ENCODE measurements around the gene BPIFB3. TPM values are rescaled to one million over a fixed set of nuclear protein-coding genes. Genes with fewer than 3 reads are reported as not detected.

Gene BPIFB3
- total and polyA plus RNA-seq, 2 of the 13 experiments (the other 11 are each of a cell fraction or from before 2014, with no cell fraction given): 0.09 TPM; not detected in 1

DNA sequence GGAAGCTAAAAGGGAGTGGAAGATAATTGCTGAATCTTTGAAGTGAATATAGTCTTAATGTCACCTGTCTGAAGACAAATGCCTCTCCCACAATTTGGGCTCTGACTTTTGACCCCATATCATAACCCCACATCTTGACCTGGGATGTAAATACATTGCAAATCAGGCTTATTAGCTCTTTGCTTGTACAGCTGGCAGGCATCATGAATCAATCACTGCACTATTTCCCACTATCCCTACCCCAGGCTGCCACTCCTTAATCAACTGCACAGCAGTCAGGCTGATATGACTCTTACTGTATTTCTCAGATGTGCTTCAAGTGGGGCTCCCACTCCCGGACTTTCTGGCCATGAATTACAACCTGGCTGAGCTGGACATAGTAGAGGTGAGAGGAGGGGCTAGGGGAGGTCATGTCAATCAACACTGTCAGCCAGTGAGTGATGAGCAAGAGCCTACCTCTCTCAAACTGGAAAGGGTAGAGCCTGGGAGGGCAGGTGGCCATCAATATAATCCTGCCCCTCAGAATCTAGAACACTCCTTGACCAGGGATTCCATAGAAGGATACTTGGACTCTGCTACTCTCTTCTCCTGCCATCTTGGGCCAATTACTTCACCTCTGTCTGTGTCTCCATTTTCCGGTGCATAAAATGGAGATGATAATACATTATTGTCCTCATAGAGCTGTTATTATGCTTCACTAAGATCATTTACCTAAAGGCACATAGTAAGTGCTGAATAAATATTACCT lies 10.5 kb upstream of the BPIFB3 start (continued):
- TF ChIP-seq ZBED4 (CRISPR knock-in tag; IDR thresholded peaks at IDR 0.05; ENCODE audit: borderline replicate concordance): no peak
- TF ChIP-seq THRA (CRISPR knock-in tag; IDR thresholded peaks at IDR 0.05; ENCODE audit: borderline replicate concordance): no peak; the same call in 1 of the 2 replicates
- 0 out of 2 replicates have a peak, but pooled peaks have one; percentile 8 for TF ChIP-seq ZBTB34 (CRISPR knock-in tag; IDR thresholded peaks at IDR 0.05)
- TF ChIP-seq SMARCC2 (IDR thresholded peaks at IDR 0.05): no peak
- no peak for TF ChIP-seq ZNF207 (IDR thresholded peaks at IDR 0.05; ENCODE audit: borderline replicate concordance)
- TF ChIP-seq ZBTB8A (CRISPR knock-in tag; IDR thresholded peaks at IDR 0.05; ENCODE audit: borderline replicate concordance, low read depth): no peak
- TF ChIP-seq TBP (CRISPR knock-in tag; IDR thresholded peaks at IDR 0.05): no peak
- TF ChIP-seq HES4 (CRISPR knock-in tag; IDR thresholded peaks at IDR 0.05; ENCODE audit: borderline replicate concordance): no peak
- no peak for TF ChIP-seq ZNF781 (CRISPR knock-in tag; IDR thresholded peaks at IDR 0.05; ENCODE audit: borderline replicate concordance, not compliant biosample characterization)
- TF ChIP-seq ZNF773 (CRISPR knock-in tag; IDR thresholded peaks at IDR 0.05; ENCODE audit: borderline replicate concordance): no peak
- no peak for TF ChIP-seq MYNN (CRISPR knock-in tag; IDR thresholded peaks at IDR 0.05; ENCODE audit: low read depth)
- 0 out of 2 replicates have a peak, but pooled peaks have one; percentile 6 for TF ChIP-seq ZNF205 (CRISPR knock-in tag; IDR thresholded peaks at IDR 0.05)
- no peak for TF ChIP-seq ZNF263 (CRISPR knock-in tag; IDR thresholded peaks at IDR 0.05)
- 0 out of 2 replicates have a peak, but pooled peaks have one; percentile 69 for TF ChIP-seq ZNF33B (CRISPR knock-in tag; IDR thresholded peaks at IDR 0.05)
- TF ChIP-seq ZNF12 (CRISPR knock-in tag; IDR thresholded peaks at IDR 0.05): 0 out of 2 replicates have a peak, but pooled peaks have one; percentile 9
- no peak for TF ChIP-seq KDM2A (CRISPR knock-in tag; IDR thresholded peaks at IDR 0.05; ENCODE audit: borderline replicate concordance, low read depth)
- 0 out of 2 replicates have a peak, but pooled peaks have one; percentile 15 for TF ChIP-seq ZNF737 (CRISPR knock-in tag; IDR thresholded peaks at IDR 0.05; ENCODE audit: borderline replicate concordance)
- TF ChIP-seq, protein P1, sequence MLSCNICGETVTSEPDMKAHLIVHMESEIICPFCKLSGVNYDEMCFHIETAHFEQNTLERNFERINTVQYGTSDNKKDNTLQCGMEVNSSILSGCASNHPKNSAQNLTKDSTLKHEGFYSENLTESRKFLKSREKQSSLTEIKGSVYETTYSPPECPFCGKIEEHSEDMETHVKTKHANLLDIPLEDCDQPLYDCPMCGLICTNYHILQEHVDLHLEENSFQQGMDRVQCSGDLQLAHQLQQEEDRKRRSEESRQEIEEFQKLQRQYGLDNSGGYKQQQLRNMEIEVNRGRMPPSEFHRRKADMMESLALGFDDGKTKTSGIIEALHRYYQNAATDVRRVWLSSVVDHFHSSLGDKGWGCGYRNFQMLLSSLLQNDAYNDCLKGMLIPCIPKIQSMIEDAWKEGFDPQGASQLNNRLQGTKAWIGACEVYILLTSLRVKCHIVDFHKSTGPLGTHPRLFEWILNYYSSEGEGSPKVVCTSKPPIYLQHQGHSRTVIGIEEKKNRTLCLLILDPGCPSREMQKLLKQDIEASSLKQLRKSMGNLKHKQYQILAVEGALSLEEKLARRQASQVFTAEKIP (CRISPR knock-in tag; IDR thresholded peaks at IDR 0.05; ENCODE audit: borderline replicate concordance): no peak
- peak; percentile 46 for TF ChIP-seq ZNF883 (CRISPR knock-in tag; IDR thresholded peaks at IDR 0.05; ENCODE audit: not compliant biosample characterization)
- TF ChIP-seq NR2F1 (CRISPR knock-in tag; IDR thresholded peaks at IDR 0.05): 0 out of 4 replicates have a peak, but pooled peaks of 1 of the 2 experiments have one; percentile 9
